Fibroblast of the aortic adventitia (primary cell): ENCODE data around the gene INIP. TPM values are rescaled to one million over a fixed set of nuclear protein-coding genes. Genes with fewer than 3 reads are reported as not detected.

Experiments
- DNase-seq: peaks from one replicate; pipeline ENCODE4 v3.0.0-alpha.2; 2010; ENCODE audit warnings: low read depth
- H3K4me3 ChIP-seq: 2 replicates; pipeline ENCODE4 v1.5.1; 2011; ENCODE audit warnings: low read depth, mild to moderate bottlenecking, control low read depth, low read length, moderate library complexity
- CTCF ChIP-seq: IDR thresholded peaks from 2 replicates; pipeline ENCODE4 v1.5.1; 2011; ENCODE audit warnings: mild to moderate bottlenecking, low read length, control low read depth, inconsistent platforms; ENCODE audit not compliant: insufficient read depth
- total RNA-seq: library from RNA; depleted of rRNA; stranded (reverse); fragments of >200 nt; gene quantifications from 2 replicates; pipeline ENCODE4 v1.2.3, GENCODE V29; 2012; ENCODE audit warnings: low replicate concordance

The INIP gene
- total RNA-seq, 1 donor = 39.1 TPM

GRCh38 chr9:112663681-112664080, 54.2 kb downstream of the INIP start:
- H3K4me3 ChIP-seq = no peak overlapping the region
- TF ChIP-seq CTCF = no peak
- no peak for DNase-seq

GRCh38 chr9:112659906-112660305, 58.0 kb downstream of the INIP start:
- DNase-seq = no peak
- no peak overlapping the region for H3K4me3 ChIP-seq
- no peak for TF ChIP-seq CTCF

- DNase-seq = no peak
- H3K4me3 ChIP-seq = no peak overlapping the region
- no peak for TF ChIP-seq CTCF
Measured at GRCh38 chr9:112655668-112656067, 62.2 kb downstream of the INIP start.

- no peak for TF ChIP-seq CTCF
- no peak overlapping the region for H3K4me3 ChIP-seq
Measured at GRCh38 chr9:112654282-112654681, 63.6 kb downstream of the INIP start.

GRCh38 chr9:112648624-112649023, 69.3 kb downstream of the INIP start:
- DNase-seq = no peak
- no peak overlapping the region for H3K4me3 ChIP-seq
- no peak for TF ChIP-seq CTCF

More at GRCh38 chr9:112654282-112654681, 63.6 kb downstream of the INIP start:
- DNase-seq = no peak

GRCh38 chr9:112647596-112647995, 70.3 kb downstream of the INIP start:
- no peak for TF ChIP-seq CTCF
- H3K4me3 ChIP-seq = no peak overlapping the region
- no peak for DNase-seq

GRCh38 chr9:112642126-112642525, 75.8 kb downstream of the INIP start:
- DNase-seq = no peak
- H3K4me3 ChIP-seq = no peak overlapping the region
- TF ChIP-seq CTCF = no peak
